HL-60/S4 (cell line): ENCODE measurements around the gene ZNF574.

ENCODE experiments used
- in situ Hi-C: fragments of 300-500 bp; cut with MboI; formaldehyde crosslinking; loops from 2 replicates; pipeline ENCODE4 v1.14.3; 2022; ENCODE audit warnings: low sequenced_read_pairs

Gene ZNF574

DNA sequence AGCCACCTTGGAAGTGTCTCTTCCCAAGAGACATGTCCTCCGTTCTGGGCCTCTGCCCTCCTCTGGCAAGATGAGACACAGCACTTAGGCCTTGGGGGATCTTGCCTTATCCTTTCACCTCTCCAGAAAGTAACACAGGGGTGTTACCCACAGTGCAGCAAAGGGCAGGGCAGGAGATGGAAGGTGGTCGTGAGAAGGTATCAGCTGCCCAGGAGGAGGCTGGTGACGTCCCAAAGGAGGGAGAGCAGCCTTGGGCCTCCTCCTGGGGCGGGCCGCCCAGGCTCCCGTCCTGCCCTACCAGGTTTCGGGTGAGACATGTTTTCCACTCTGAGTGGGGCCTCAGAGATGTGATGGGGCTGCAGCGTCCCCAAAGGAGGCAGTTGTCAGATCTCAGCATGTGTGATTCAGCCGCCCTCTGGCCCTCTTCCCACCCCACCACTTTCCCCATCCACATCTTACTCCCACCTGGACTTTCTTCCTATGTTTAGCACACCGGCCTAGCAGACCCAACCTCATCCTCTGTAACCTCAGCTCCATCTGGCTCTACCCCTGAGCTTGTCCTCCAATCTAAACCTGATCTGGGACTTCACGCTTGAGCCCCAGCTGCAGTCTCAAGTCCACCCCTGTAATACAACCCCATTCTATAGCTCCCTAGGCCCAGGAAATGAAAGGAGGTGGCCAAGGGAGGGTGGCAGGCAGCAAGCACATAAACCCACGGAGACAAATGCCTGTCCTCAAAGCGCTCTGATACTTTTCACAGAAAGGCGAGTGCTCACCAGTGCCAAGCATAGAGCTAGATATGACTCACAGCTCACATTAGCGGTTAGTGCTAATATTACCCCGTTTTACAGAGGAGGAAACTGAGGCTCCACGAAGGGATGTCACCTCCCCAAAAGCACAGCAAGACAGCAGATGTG lies 47.0 kb downstream of the ZNF574 start:
- in situ Hi-C loops = no loop called here

DNA sequence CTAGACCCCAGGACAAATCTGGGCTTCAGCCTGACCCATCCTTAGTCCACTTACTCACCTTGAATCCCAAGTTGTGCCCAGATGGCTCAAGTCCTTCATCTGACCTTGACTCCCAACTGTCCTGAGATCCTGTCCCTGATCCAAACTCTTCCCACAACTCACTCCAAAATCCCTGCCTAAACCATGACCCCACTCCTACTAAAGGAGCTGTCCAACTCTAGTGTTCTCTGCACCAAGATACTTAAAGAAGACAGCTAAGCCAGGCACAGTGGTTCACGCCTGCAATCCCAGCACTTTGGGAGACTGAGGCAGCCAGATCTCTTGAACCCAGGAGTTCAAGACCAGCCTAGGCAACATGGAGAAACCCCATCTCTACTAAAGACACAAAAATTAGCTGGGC lies 47.8 kb downstream of the ZNF574 start:
- in situ Hi-C loops = no loop called here

DNA sequence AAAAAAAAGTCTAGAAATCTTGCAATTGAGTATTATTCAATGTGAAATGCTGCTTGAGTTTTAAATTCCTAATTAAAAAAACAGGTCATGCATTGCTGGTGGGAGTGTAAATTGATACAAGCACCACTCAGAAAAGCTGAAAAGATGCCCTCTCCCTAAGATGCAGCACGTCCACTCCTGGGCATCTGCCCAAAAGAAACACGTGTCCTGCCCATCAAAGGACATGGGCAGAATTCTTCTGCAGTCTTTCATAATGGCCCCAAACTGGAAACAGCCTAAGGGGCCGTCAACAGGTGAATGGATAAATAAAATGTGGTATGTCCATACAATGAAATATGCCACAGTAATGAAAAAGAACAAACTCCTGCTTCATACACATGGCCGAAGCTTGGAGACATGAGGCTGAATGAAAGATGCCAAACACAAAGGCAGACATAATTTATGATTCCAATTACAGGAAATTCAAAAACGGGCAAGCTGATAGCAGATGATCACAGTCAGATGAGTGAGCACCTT lies 48.5 kb downstream of the ZNF574 start:
- in situ Hi-C loops = no loop called here

DNA sequence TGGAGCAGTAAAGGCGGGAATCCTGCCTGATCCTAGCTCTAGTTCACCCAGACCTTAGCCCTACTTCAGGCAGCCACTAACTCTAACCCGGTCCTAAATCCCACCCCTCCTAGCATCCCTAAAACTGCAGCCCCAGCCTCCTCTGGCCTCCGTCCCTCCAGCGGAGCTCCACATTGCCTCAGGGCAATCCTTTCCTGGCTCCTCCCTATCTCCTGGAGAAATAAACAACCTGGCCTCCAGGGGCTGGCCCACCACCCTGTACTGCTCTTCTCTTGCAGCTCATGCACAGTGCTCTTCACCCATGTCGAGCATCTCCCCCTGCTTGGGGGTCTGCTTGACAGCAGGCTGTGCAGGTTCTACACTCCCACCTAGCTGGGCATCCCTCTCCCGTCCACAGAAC lies 49.6 kb downstream of the ZNF574 start:
- in situ Hi-C loops = no loop called here

DNA sequence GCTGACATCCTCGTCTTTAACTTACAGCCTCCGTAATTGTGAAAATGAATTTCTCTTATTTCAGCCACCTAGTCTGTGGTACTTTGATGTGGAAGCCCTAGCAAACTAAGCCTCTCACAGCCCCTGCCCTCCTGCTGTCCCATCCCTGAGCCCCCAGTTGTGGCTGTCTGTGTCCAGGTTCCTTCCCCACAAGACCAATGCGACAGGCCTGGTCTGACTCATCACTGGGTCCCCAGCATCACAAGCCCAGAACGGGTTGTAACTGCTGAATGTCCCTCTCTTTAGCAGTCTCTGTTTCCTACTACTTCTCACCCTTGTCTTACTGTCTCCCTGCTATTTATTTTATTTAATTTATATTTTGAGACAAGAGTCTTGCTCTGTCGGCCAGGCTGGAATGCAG lies 50.6 kb downstream of the ZNF574 start:
- in situ Hi-C loops = no loop called here

DNA sequence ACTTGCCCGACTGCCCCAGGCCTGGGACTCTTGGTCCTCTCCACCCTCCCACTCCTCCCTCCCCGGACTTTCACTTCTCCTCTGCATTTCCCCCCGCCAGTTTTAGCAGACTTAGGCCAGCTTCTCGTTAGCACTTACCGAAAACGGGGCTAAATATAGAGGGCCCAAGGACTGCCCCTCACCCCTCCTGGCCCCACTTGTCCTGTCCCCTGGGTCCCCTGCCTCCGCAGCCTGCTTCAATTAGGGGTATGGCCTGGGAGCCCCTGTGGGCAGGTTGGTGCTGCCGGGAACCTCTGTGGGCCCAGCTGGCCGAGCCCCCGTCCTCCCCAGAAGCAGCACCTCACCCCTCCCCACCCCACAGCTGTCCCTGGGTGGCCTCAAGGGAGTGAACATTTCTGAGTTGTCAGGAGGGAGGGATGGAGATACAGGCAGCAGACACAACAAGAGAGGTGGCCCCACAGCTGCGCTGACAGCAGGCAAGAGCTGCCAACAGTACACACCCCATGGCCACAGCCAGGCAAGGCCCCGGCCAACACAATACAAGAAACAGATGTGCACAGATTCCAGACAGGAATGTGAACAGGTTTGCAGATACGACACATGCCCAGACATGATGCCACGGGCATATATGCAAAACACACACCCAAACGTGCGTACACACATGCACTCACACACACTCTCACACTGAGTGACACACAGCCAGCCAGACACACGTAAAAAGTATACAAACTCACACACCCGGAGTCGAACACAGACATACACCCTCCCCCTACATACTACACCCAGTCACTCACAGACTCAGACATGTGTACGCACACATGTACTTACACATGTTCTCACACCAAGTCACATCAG lies 53.7 kb downstream of the ZNF574 start:
- in situ Hi-C loops = loop anchor here (10.0 kb wide), 1 partner anchor 185 kb away; the partner anchor contains the start of gene TMEM145

DNA sequence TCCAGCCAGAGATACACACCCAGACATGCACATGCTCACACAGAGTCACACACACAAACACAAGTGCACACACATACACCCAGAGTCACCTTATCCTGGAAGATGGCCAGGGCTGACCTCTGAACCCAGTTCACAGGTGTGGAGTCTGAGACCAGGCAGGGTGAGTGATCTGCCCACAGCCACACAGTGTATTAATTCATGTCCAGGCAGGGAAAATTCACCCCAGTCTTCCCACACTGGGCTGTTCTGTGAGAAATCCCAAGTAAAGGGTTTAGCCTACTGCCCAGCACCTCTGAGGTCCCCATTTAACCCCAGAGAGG lies 54.2 kb downstream of the ZNF574 start:
- in situ Hi-C loops = loop anchor here (10.0 kb wide), 1 partner anchor 185 kb away; the partner anchor contains the start of gene TMEM145
